ENCODE data around the gene PTPRE. TPM values are rescaled to one million over a fixed set of nuclear protein-coding genes. Genes with fewer than 3 reads are reported as not detected.
A peak's percentile ranks its signal among the peaks of the same experiment; 100 is the strongest.

The PTPRE gene
- 4.6 and 11.6 TPM in 2 replicates for total RNA-seq (2021)
- percentile 43 among the genes with signal in this experiment for Bru-seq, nascent RNA
- percentile 40 among the genes with signal in this experiment for BruChase-seq, experiment 1, labeled RNA remaining after a 2-hour chase
- percentile 44 among the genes with signal in this experiment for BruChase-seq, experiment 2, labeled RNA remaining after a 6-hour chase
- long read RNA-seq, partial matches to known transcripts: 0 of 5 reads
- long read RNA-seq, other reads (novel, unspliced or antisense): 5 of 5 reads

- CTCF ChIA-PET: interaction anchor here (0.6 to 3.5 kb wide), 7 partner anchors 101 to 1019 kb away, joined by 3 to 65 read pairs (median 4); no protein-coding TSS in a partner anchor
- intact Hi-C loops (cut with micrococcal nuclease; ENCODE audit: unreplicated experiment): loop anchor here (1.0 kb wide), 2 partner anchors 105 to 163 kb away; no protein-coding TSS in a partner anchor
- POLR2A ChIA-PET (ENCODE audit: low non-redundant PET): interaction anchor here (0.6 kb wide), 1 partner anchor 103 kb away, joined by 3 read pairs; no protein-coding TSS in a partner anchor
- DNase-seq (ENCODE audit: low spot score): peak; percentile 78
- Histone ChIP-seq H3K4me3 (ENCODE audit: low read depth, low read length, poor library complexity, severe bottlenecking) (peak within 1 kb of the TSS; percentile 69), H3K27ac (ENCODE audit: low read depth, low read length, poor library complexity, severe bottlenecking) (no peak within 1 kb of the TSS), H3K4me1 (ENCODE audit: insufficient read depth, low read length, poor library complexity, severe bottlenecking) (no peaks in the 10 kb centered on the region), H3K27me3 (replicated peaks; ENCODE audit: insufficient read depth, low read depth, low read length, poor library complexity) (peaks cover 7% of the 10 kb centered on the region), H3K36me3 (ENCODE audit: insufficient read depth, low read length, poor library complexity, severe bottlenecking) (no peaks in the 10 kb centered on the region), H3K9me3 (ENCODE audit: low read depth, low read length, poor library complexity, severe bottlenecking) (no peaks in the 10 kb centered on the region)
- no TSS peak for BruUV-seq (replicated peaks)
- TF ChIP-seq CTCF (conservative IDR thresholded peaks at IDR 0.05; ENCODE audit: low read depth, low read length): peak; percentile 62
- TF ChIP-seq EZH2 (IDR thresholded peaks at IDR 0.05; ENCODE audit: borderline replicate concordance, low read depth, low read length, poor library complexity, severe bottlenecking): no peak
These were observed at the start of gene PTPRE for GRCh38 chr10:127906548-127907377. Gene PTPRE, plus strand, starts transcription at chr10:127907103. Its CDS starts 133,779 bp downstream, at chr10:128040882.

GRCh38 chr10:127860592-127860991 lies 46.3 kb upstream of the PTPRE start:
- no peaks in the 10 kb centered on the region for H3K36me3 ChIP-seq (ENCODE audit: insufficient read depth, low read length, poor library complexity, severe bottlenecking)

More at GRCh38 chr10:127860592-127860991, 46.3 kb upstream of the PTPRE start:
- TF ChIP-seq EZH2 (IDR thresholded peaks at IDR 0.05; ENCODE audit: borderline replicate concordance, low read depth, low read length, poor library complexity, severe bottlenecking): no peak
- TF ChIP-seq CTCF (conservative IDR thresholded peaks at IDR 0.05; ENCODE audit: low read depth, low read length): no peak
- no peak overlapping the region for H3K4me3 ChIP-seq (ENCODE audit: low read depth, low read length, poor library complexity, severe bottlenecking)
- no peaks in the 10 kb centered on the region for H3K9me3 ChIP-seq (ENCODE audit: low read depth, low read length, poor library complexity, severe bottlenecking)
- no TSS peak for BruUV-seq (replicated peaks)
- H3K27me3 ChIP-seq (replicated peaks; ENCODE audit: insufficient read depth, low read depth, low read length, poor library complexity): no peaks in the 10 kb centered on the region
- no peak overlapping the region for H3K27ac ChIP-seq (ENCODE audit: low read depth, low read length, poor library complexity, severe bottlenecking)
- H3K4me1 ChIP-seq (ENCODE audit: insufficient read depth, low read length, poor library complexity, severe bottlenecking): no peaks in the 10 kb centered on the region
- CTCF ChIA-PET: no interaction called here
- DNase-seq (ENCODE audit: low spot score): no peak
- intact Hi-C loops (cut with micrococcal nuclease; ENCODE audit: unreplicated experiment): no loop called here
- POLR2A ChIA-PET (ENCODE audit: low non-redundant PET): no interaction called here

All from A673 (cell line).